ENCODE data around the gene SCAF8. TPM values are rescaled to one million over a fixed set of nuclear protein-coding genes. Genes with fewer than 3 reads are reported as not detected.

Gene SCAF8
- total and polyA plus RNA-seq, 2 of the 8 experiments (the other 6 are each of a cell fraction or from before 2014, with no cell fraction given): 20.3 to 46.3 TPM

DNA sequence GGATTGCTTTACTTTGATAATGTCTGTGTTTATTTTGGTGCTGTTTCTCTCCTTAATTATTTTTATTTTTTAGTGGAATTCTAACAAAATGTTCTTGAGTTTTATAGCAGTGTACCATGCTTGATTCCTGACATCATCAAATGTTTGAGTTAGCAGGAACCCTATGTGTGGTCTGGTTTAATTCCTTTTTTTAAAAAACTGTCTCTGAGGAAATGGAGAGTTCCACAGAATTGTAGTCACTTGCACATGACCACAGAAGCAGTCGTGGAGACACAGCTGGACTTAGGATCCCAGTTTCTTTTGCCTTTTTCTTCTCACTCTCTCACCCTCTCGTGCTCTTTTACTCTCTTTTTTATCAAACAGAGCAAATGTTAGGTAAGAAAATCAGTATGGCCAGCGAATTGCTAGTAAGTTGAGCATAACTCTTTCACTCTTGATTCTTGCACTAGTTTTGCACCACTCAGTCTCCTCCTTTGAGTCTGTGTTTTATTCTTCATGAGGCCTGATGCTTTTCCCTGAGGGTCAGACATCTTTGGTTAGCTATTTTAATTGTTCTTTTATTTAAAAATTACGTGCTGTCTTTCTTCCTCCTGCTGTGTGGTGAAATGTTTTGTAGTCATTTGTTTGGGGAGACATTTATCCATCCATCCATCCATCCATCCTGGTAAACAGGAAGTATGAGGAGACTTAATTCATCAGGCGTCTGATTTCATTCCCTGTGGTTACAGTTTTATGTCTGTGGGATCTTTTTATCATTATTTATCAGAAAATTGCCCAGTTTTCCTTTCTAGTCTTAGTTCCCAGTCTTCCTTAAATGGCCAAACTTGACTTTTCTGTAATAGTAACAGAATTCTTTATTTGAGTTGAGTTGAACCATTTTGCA lies 83.0 kb downstream of the SCAF8 start:
- no peaks in the 10 kb centered on the region for H3K4me1 ChIP-seq (replicated peaks in 1 of 4; ENCODE audit: control insufficient read depth in 3 of 4, insufficient read depth in 4 of 4, low read length in 3 of 4)
- no peak overlapping the region for H3K18ac ChIP-seq (ENCODE audit: extremely low read depth, low read length)
- H2BK12ac ChIP-seq (ENCODE audit: low read depth, low read length): no peak overlapping the region
- peaks cover 9 to 91% (median 48%) of the 10 kb centered on the region in 4 experiments; a peak in 7 of 8 replicates for H3K36me3 ChIP-seq (ENCODE audit: control insufficient read depth in 2 of 4, insufficient read depth in 4 of 4, low read length in 3 of 4)
- no peak overlapping the region for H2AFZ ChIP-seq (ENCODE audit: low read length)
- no peak overlapping the region for H2BK5ac ChIP-seq (ENCODE audit: low read depth, low read length)
- POLR2A ChIA-PET (ENCODE audit: partially characterized antibody): no interaction called here
- no peaks in the 10 kb centered on the region for H4K20me1 ChIP-seq (replicated peaks in 1 of 2; ENCODE audit: control insufficient read depth in 1 of 2, insufficient read depth in 2 of 2, low read length in 2 of 2)
- H3K9ac ChIP-seq (replicated peaks in 1 of 4; ENCODE audit: extremely low read depth in 1 of 4, low read depth in 3 of 4, low read length in 3 of 4): no peak overlapping the region
- no peak overlapping the region for H3K23ac ChIP-seq (ENCODE audit: insufficient read length)
- no peaks in the 10 kb centered on the region for H3K9me3 ChIP-seq (ENCODE audit: insufficient read depth in 2 of 2, low read depth in 1 of 2, low read length in 1 of 2)
- no peaks in the 10 kb centered on the region for H3K27me3 ChIP-seq (replicated peaks in 1 of 4; ENCODE audit: control insufficient read depth in 3 of 4, extremely low read depth in 1 of 4, insufficient read depth in 3 of 4, low read length in 3 of 4)
- H3K27ac ChIP-seq (ENCODE audit: low read depth, low read length): no peak overlapping the region
- H3K79me1 ChIP-seq (ENCODE audit: low read depth, low read length): peaks cover 2% of the 10 kb centered on the region; the same call in 1 of the 2 replicates
- H2AK5ac ChIP-seq (ENCODE audit: low read depth, low read length): no peak overlapping the region
- no peak overlapping the region for H3K4me3 ChIP-seq (ENCODE audit: extremely low read depth in 1 of 4, insufficient read depth in 2 of 4, low read depth in 3 of 4, low read length in 4 of 4)
- H3K4ac ChIP-seq (replicated peaks; ENCODE audit: insufficient read length, low read depth, low read length): no peak overlapping the region
- H2BK120ac ChIP-seq (replicated peaks; ENCODE audit: low read depth, low read length): no peak overlapping the region
- no peak overlapping the region for H4K5ac ChIP-seq (ENCODE audit: insufficient read length, low read depth, low read length)
- H3K4me2 ChIP-seq (ENCODE audit: insufficient read depth in 1 of 2, low read depth in 2 of 2, low read length in 2 of 2): no peak overlapping the region
- H4K91ac ChIP-seq (replicated peaks; ENCODE audit: insufficient read length, low read length): no peak overlapping the region
- no peak overlapping the region for H2BK15ac ChIP-seq (ENCODE audit: low read length)
- FAIRE-seq (no peak), DNase-seq (ENCODE audit: low read depth in 1 of 2, low spot score in 2 of 2) (no peak)
- no peak overlapping the region for H3K56ac ChIP-seq (replicated peaks; ENCODE audit: insufficient read length, low read depth, low read length)
- no peak overlapping the region for H4K8ac ChIP-seq (ENCODE audit: extremely low read depth, insufficient read depth, low read length)
- H3K23me2 ChIP-seq (ENCODE audit: low read depth, low read length): no peaks in the 10 kb centered on the region
- no peak overlapping the region for H3K14ac ChIP-seq (ENCODE audit: insufficient read length)
- no peaks in the 10 kb centered on the region; a peak in 1 of 4 replicates for H3K79me2 ChIP-seq (ENCODE audit: control insufficient read depth in 1 of 2, insufficient read depth in 2 of 2, low read length in 2 of 2)
- H2BK20ac ChIP-seq (ENCODE audit: low read length): no peak overlapping the region
- 84% methylated on average over 5 of the region's 5 CpGs; no CpG with 5 or more reads in 1 of the 2 experiments for whole genome bisulfite sequencing, 2 experiments (ENCODE audit: extremely low coverage in 1 of 2, insufficient coverage in 1 of 2, insufficient read length in 1 of 2, insufficient replicate concordance in 2 of 2, low coverage in 1 of 2, low lambda C conversion rate in 2 of 2, missing lambda C conversion rate in 1 of 2)
- CTCF ChIA-PET (ENCODE audit: partially characterized antibody): interaction anchor here (1.1 to 1.7 kb wide), 3 partner anchors 10 to 141 kb away, joined by 3 to 6 read pairs (median 4); no protein-coding TSS in a partner anchor
- TF ChIP-seq KDM1A (IDR thresholded peaks at IDR 0.05; ENCODE audit: borderline replicate concordance, low read length) (no peak), CEBPB (IDR thresholded peaks at IDR 0.05; ENCODE audit: low read depth, low read length) (no peak), YY1 (IDR thresholded peaks at IDR 0.05; ENCODE audit: low read depth, low read length) (no peak), RAD21 (IDR thresholded peaks at IDR 0.05 in 1 of 2, conservative IDR thresholded peaks at IDR 0.05 in 1 of 2; ENCODE audit: low read depth in 2 of 2, low read length in 2 of 2) (no peak), KDM5A (IDR thresholded peaks at IDR 0.05; ENCODE audit: low read length) (no peak), SP2 (IDR thresholded peaks at IDR 0.05; ENCODE audit: low read length) (no peak), HDAC2 (IDR thresholded peaks at IDR 0.05; ENCODE audit: borderline replicate concordance in 1 of 2, low read depth in 2 of 2, low read length in 2 of 2) (no peak), SRF (IDR thresholded peaks at IDR 0.05; ENCODE audit: low read depth, low read length) (no peak), EZH2 (IDR thresholded peaks at IDR 0.05; ENCODE audit: low read depth, low read length, severe bottlenecking) (no peak), SAP30 (IDR thresholded peaks at IDR 0.05; ENCODE audit: insufficient read depth, insufficient replicate concordance, low read length) (no peak), SIRT6 (IDR thresholded peaks at IDR 0.05; ENCODE audit: low read length) (no peak), CHD2 (IDR thresholded peaks at IDR 0.05; ENCODE audit: low read length) (no peak)
